Stomach (tissue), 9 donors: ENCODE measurements around the gene BICRA. TPM values are rescaled to one million over a fixed set of nuclear protein-coding genes. Genes with fewer than 3 reads are reported as not detected.

Source experiments
- DNase-seq, 2 donors: peaks; one replicate each; pipeline versions ENCODE4 v3.0.0 to v3.0.0-alpha.2; 2013 to 2019
- H3K27ac ChIP-seq, 5 donors: fragments of 200-600 bp in 4 of 5; sonication (generic) in 4 of 5; one replicate each; pipeline ENCODE4 v1.5.1; 2013 to 2019; ENCODE audit warnings: mild to moderate bottlenecking in 1 of 5, moderate library complexity in 1 of 5
- H3K27me3 ChIP-seq, 3 donors: fragments of 200-600 bp; sonication (generic); one replicate each; pipeline ENCODE4 v1.5.1; 2017 to 2019; ENCODE audit warnings: mixed run types in 1 of 3
- H3K36me3 ChIP-seq, 4 donors: fragments of 200-600 bp; sonication (generic); 1 replicate in 3 of 4; 2 replicates in 1 of 4; pipeline ENCODE4 v1.5.1; 2016 to 2019
- H3K4me1 ChIP-seq, 4 donors: fragments of 200-600 bp; sonication (generic); one replicate each; pipeline ENCODE4 v1.5.1; 2016 to 2019
- H3K4me3 ChIP-seq, 4 donors: fragments of 200-600 bp; sonication (generic) in 3 of 4; one replicate each; pipeline ENCODE4 v1.5.1; 2016 to 2019; ENCODE audit warnings: mild to moderate bottlenecking in 1 of 4
- H3K9me3 ChIP-seq, 4 donors: fragments of 200-600 bp; sonication (generic); one replicate each; pipeline ENCODE4 v1.5.1; 2016 to 2019
- EP300 ChIP-seq: sonication (generic); formaldehyde crosslinking; IDR thresholded peaks from one replicate; pipeline ENCODE4 v1.6.1; 2017; ENCODE audit warnings: antibody characterized with exemption
- POLR2A ChIP-seq, 4 donors: fragments of 450-650 bp; IDR thresholded peaks; one replicate each; pipeline ENCODE4 v1.6.1; 2016; ENCODE audit warnings: antibody characterized with exemption in 4 of 4, control low read depth in 2 of 4, mild to moderate bottlenecking in 1 of 4, moderate library complexity in 1 of 4
- POLR2AphosphoS5 ChIP-seq, 3 donors: sonication (generic); formaldehyde crosslinking; IDR thresholded peaks; one replicate each; pipeline ENCODE4 v1.6.1; 2016; ENCODE audit warnings: antibody characterized with exemption in 3 of 3
- WGBS, 5 donors: extraction: QIAGEN DNeasy Blood & Tissue Kit in 3 of 5; methylation state at CpG; one replicate each; pipeline versions ENCODE4 v1.1.5 to v1.1.7; 2013 to 2018; 5-methylcytosine and 5-hydroxymethylcytosine counted together
- intact Hi-C: fragments of 100-400 bp; cut with DNase I; formaldehyde crosslinking; loops from one replicate; pipeline ENCODE4 v1.15.1; 2023; ENCODE audit warnings: low total_unique reads
- polyA plus RNA-seq, 3 donors: library from polyadenylated mRNA; stranded (reverse); fragments of 200-250 nt; gene quantifications; one replicate each; pipeline ENCODE4 v1.2.3, GENCODE V29; 2013
- total RNA-seq, 5 donors: library from RNA; depleted of rRNA; stranded (reverse); fragments of >200 nt; gene quantifications; one replicate each; pipeline versions ENCODE4 v1.1.0 to v1.2.3, GENCODE V29; 2014 to 2016
- TF ChIP-seq, protein P1 (sequence below), 7 experiments: fragments of 450-650 bp in 4 of 7; fragments of 200-600 bp in 3 of 7; sonication (generic) in 3 of 7; IDR thresholded peaks; one replicate each; pipeline ENCODE4 v1.5.1; 2016 to 2019; ENCODE audit warnings: antibody characterized with exemption in 7 of 7, control low read depth in 2 of 7, mild to moderate bottlenecking in 1 of 7
- donor health status: healthy with polysubstance abuse.
- donor health status: Bipolar disorder and iron deficiency.
- donor health status: healthy.

The BICRA gene
- total and polyA plus RNA-seq, 8 donors, result 2.7 to 13.4 (median 9.5) TPM

DNA sequence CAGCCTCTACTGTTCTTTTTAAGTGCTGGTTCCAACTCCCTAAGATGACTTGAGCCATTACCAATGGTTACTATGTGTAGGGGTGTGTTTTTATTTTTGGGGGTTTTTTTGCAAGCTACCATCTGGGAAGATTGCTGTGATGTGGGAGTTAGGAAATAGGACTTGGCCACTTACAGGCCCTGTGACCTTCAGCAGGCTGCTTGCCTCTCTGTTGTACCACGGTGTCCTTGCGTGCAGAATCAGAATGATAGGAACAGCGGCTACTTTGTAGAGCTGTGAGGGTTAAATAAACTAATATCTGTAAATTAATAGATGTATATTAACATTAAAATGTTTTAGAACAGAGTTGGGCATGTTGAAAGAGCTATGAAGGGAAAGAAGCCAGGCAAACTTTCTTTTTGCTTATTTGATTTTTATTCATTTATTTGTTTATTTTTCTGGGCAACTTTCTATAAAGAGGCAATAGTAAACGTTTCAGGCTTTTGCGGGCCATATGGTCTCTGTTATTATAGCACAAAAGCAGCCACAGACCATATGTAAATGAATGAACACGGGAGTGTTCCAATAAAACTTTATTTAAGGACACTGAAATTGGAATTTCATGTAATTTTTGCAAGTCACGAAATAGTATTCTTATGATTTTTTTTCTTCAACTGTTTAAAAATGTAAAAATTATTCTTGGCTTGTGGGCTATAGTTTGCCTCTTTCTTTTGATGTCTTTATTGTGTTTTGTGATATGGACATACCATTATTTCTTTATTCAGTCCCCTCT is 77.9 kb downstream of the BICRA start:
- Histone ChIP-seq H3K36me3 (peaks cover 0 to 58% (median 51%) of the 10 kb centered on the region in 4 donors), H3K27me3 (no peaks in the 10 kb centered on the region), H3K4me3 (no peak overlapping the region), H3K9me3 (no peaks in the 10 kb centered on the region), H3K4me1 (peaks cover 0 to 18% (median 12%) of the 10 kb centered on the region in 4 donors), H3K27ac (no peak overlapping the region)
- intact Hi-C loops, result no loop called here
- no peak for DNase-seq
- TF ChIP-seq POLR2AphosphoS5 (IDR thresholded peaks at IDR 0.05) (no peak), POLR2A (IDR thresholded peaks at IDR 0.05) (no peak)
- TF ChIP-seq, protein P1, sequence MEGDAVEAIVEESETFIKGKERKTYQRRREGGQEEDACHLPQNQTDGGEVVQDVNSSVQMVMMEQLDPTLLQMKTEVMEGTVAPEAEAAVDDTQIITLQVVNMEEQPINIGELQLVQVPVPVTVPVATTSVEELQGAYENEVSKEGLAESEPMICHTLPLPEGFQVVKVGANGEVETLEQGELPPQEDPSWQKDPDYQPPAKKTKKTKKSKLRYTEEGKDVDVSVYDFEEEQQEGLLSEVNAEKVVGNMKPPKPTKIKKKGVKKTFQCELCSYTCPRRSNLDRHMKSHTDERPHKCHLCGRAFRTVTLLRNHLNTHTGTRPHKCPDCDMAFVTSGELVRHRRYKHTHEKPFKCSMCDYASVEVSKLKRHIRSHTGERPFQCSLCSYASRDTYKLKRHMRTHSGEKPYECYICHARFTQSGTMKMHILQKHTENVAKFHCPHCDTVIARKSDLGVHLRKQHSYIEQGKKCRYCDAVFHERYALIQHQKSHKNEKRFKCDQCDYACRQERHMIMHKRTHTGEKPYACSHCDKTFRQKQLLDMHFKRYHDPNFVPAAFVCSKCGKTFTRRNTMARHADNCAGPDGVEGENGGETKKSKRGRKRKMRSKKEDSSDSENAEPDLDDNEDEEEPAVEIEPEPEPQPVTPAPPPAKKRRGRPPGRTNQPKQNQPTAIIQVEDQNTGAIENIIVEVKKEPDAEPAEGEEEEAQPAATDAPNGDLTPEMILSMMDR (IDR thresholded peaks at IDR 0.05), result no peak
- 85 to 92% (median 87%) methylated on average over 7 of the region's 7 CpGs for WGBS, 5 donors

DNA sequence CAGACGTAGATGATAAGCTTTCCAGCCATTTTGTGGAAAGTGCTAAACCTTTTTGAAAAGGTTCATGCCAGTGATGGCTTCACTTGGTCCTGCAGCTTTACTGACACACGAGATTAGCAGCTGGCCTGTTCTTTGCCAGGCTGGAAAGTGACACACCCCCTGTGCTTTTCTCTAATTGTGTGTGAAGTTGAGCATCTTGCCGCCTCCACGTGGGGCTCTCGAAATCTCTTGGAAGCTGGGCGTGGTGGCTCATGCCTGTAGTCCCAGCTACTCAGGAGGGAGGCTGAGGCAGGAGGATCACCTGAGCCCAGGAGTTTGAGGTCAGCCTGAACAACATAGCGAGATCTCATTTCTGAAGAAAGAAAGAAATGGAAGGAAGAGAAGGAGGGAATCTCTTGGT is 79.0 kb downstream of the BICRA start:
- TF ChIP-seq POLR2A (IDR thresholded peaks at IDR 0.05), result no peak
- TF ChIP-seq, protein P1 (IDR thresholded peaks at IDR 0.05), result no peak
- no peak for TF ChIP-seq EP300
- TF ChIP-seq POLR2AphosphoS5 (IDR thresholded peaks at IDR 0.05), result no peak
- Histone ChIP-seq H3K36me3 (peaks cover 0 to 64% (median 55%) of the 10 kb centered on the region in 4 donors), H3K4me1 (peaks cover 0 to 9% (median 2%) of the 10 kb centered on the region in 4 donors), H3K27ac (no peak overlapping the region), H3K9me3 (no peaks in the 10 kb centered on the region), H3K27me3 (no peaks in the 10 kb centered on the region), H3K4me3 (no peak overlapping the region)
- intact Hi-C loops, result no loop called here
- 71 to 84% (median 73%) methylated on average over 7 of the region's 7 CpGs for WGBS, 5 donors
- DNase-seq, result no peak

DNA sequence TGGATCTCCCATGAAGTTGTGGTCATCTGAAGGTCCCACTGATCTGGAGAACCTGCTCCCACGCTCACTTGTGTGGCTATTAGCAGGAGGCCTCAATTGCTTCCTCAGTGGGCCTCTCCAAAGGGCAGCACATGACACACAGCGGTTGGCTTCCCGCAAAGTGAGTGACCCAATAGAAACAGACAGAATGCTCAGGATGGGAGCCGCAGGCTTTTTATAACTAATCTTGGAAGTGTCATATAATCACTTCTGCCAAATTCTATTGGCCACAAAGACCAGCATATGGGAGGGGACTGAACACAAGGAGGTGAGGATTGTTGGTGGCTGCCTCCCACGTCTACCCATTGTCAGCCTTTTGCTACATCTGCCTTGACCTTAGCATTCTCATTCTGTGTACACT is 82.2 kb downstream of the BICRA start:
- H3K9me3 ChIP-seq, result no peaks in the 10 kb centered on the region
- no peaks in the 10 kb centered on the region for H3K4me1 ChIP-seq
- no peak overlapping the region for H3K27ac ChIP-seq
- intact Hi-C loops, result no loop called here
- no peak overlapping the region for H3K4me3 ChIP-seq
- peaks cover 0 to 66% (median 56%) of the 10 kb centered on the region in 4 donors for H3K36me3 ChIP-seq
- WGBS, 5 donors, result 78 to 98% (median 96%) methylated on average over 5 of the region's 5 CpGs
- TF ChIP-seq POLR2A (IDR thresholded peaks at IDR 0.05), result no peak
- no peak for TF ChIP-seq POLR2AphosphoS5 (IDR thresholded peaks at IDR 0.05)
- TF ChIP-seq, protein P1 (IDR thresholded peaks at IDR 0.05), result no peak
- no peaks in the 10 kb centered on the region for H3K27me3 ChIP-seq
- no peak for DNase-seq

DNA sequence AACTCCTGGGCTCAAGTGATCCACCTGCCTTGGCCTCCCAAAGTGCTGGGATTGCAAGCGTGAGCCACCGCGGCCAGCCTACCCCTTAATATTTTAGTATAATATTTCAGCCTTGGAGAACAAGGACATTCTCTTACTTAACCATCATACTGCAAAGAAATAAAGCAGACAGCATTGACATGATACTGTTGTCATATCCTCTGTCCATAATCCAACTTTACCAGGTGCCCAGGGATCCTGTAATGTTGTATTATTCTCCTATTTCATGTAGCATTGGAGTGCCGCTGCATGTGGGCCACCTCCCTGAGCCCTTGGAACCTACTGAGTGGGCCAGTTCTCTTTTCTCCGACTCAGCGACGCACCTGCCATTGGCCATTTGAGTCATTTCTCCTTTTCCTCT is 82.8 kb downstream of the BICRA start:
- no peak overlapping the region for H3K4me3 ChIP-seq
- H3K27ac ChIP-seq, result no peak overlapping the region
- intact Hi-C loops, result no loop called here
- peaks cover 0 to 68% (median 58%) of the 10 kb centered on the region in 4 donors for H3K36me3 ChIP-seq
- no peak for DNase-seq
- 54 to 98% (median 79%) methylated on average over 7 of the region's 7 CpGs for WGBS, 5 donors
- H3K4me1 ChIP-seq, result no peaks in the 10 kb centered on the region
- no peaks in the 10 kb centered on the region for H3K27me3 ChIP-seq
- H3K9me3 ChIP-seq, result no peaks in the 10 kb centered on the region
- TF ChIP-seq POLR2A (IDR thresholded peaks at IDR 0.05), result no peak
- TF ChIP-seq, protein P1 (IDR thresholded peaks at IDR 0.05), result no peak
- no peak for TF ChIP-seq POLR2AphosphoS5 (IDR thresholded peaks at IDR 0.05)
- no peak for TF ChIP-seq EP300
